ENCODE results near the gene CDKL4. TPM values are rescaled to one million over a fixed set of nuclear protein-coding genes. Genes with fewer than 3 reads are reported as not detected.

The CDKL4 gene
- total and polyA plus RNA-seq, 11 donors, result 0.11 to 1.1 (median 0.67) TPM; not detected in 4

GRCh38 chr2:39127973-39128372 lies 115.8 kb downstream of the CDKL4 start:
- 67 to 95% (median 73%) methylated on average over 1 of the region's 1 CpG for WGBS, 4 donors
- no peak for DNase-seq
- peak overlapping the region in 1 of 12 donors; percentile 77 for H3K27ac ChIP-seq

More at GRCh38 chr2:39127973-39128372, 115.8 kb downstream of the CDKL4 start:
- Histone ChIP-seq H3K4me3 (no peak overlapping the region), H3K27me3 (no peaks in the 10 kb centered on the region), H3K9me3 (no peaks in the 10 kb centered on the region), H3K4me1 (peaks cover 0 to 46% (median 8%) of the 10 kb centered on the region in 12 donors), H3K36me3 (no peaks in the 10 kb centered on the region)
- intact Hi-C loops (cut with DNase I), result loop anchor here in 1 of 10 donors (5.0 kb wide), 1 partner anchor 99 kb away; no protein-coding TSS in a partner anchor
- no peak for TF ChIP-seq CTCF (IDR thresholded peaks at IDR 0.05)
- TF ChIP-seq POLR2A (IDR thresholded peaks at IDR 0.05), result no peak
- ATAC-seq, result no peak

Other genes starting within 250 kb of the CDKL4 start
- 10 to 100 TPM; 17.6 to 54.5 (median 29.5) TPM for gene SOS1, start 122.9 kb downstream of the CDKL4 start, total RNA-seq
- gene SOS1, start 122.9 kb downstream of the CDKL4 start, polyA plus RNA-seq, result 10 to 100 TPM in 1 of 2 donors, 1 to 10 TPM in 1; 4.7 to 12.7 TPM
- 10 to 100 TPM; 26.2 to 45.4 (median 33.7) TPM for gene MAP4K3, start 193.3 kb upstream of the CDKL4 start, total RNA-seq
- 10 to 100 TPM; 14.5 to 20.3 TPM for gene MAP4K3, start 193.3 kb upstream of the CDKL4 start, polyA plus RNA-seq